HT-29 (cell line): ENCODE data around the gene LKAAEAR1. TPM values are rescaled to one million over a fixed set of nuclear protein-coding genes. Genes with fewer than 3 reads are reported as not detected.

Experiments used
- DNase-seq: peaks from one replicate; pipeline ENCODE4 v3.0.0-alpha.2; 2015; ENCODE audit warnings: low spot score
- small RNA-seq: library from RNA; depleted of rRNA; stranded (forward); fragments of <200 nt; gene quantifications from one replicate; pipeline ENCODE3, GENCODE V24; 2014
- total RNA-seq: library from RNA; depleted of rRNA; stranded (reverse); fragments of >200 nt; shearing (Covaris generic); gene quantifications from 2 replicates; pipeline ENCODE4 v1.2.3, GENCODE V29; 2014; rRNA removed

Gene LKAAEAR1
- total RNA-seq, 1 experiment from 2014 or later: not detected

DNA sequence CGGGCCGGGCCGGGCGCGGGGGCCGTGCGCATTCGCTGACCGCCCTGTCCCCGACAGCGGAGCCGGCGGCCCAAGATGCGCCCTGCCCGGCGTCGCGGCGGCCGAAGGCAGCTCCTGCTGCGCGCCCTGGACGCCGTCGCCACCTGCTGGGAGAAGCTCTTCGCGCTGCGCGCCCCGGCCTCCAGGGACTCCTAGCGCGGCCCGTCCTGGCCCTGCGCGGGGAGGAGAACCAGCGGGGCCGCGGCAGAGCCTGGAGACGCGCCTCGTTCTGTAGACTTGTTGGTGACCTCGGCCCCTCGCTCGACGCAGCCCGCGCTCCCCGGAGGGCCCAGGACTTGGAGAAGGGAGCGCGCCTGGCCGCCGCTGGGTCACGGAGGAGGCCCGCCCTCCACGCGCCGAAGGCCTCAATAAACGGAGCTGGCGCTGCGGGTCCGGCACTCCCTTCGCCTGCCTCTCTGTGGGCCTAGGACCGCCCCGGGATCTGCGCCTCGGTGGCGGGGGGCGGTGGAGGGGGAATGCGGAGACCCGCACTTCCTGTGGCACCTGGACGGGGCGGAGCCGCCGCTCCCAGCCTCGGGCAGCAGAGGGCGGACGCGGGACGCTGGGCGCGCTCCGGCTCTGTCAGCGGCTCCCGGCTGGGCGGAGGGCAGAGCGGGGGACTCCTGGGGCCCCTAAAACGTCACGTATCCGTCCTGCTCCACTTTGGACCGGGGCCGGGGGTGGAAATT is 45.5 kb downstream of the LKAAEAR1 start:
- peak; percentile 90 for DNase-seq

DNA sequence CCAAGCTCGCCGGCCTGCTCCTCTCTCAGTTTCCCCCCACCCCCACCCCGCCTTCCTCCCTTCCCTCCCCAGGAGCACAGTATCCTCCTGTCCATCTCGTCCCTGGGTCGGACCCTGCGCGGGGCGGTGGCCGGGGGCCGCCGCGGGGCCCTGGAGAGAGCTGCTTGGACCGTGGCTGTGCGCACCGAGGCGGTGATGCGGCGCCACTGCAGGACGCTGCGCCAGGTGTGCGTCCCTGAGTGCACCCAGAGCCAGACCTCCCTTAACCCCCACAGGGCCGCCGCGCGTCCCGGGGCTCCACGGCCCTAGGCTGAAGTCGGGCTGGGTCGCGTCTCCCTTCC is 46.0 kb downstream of the LKAAEAR1 start:
- DNase-seq: no peak

DNA sequence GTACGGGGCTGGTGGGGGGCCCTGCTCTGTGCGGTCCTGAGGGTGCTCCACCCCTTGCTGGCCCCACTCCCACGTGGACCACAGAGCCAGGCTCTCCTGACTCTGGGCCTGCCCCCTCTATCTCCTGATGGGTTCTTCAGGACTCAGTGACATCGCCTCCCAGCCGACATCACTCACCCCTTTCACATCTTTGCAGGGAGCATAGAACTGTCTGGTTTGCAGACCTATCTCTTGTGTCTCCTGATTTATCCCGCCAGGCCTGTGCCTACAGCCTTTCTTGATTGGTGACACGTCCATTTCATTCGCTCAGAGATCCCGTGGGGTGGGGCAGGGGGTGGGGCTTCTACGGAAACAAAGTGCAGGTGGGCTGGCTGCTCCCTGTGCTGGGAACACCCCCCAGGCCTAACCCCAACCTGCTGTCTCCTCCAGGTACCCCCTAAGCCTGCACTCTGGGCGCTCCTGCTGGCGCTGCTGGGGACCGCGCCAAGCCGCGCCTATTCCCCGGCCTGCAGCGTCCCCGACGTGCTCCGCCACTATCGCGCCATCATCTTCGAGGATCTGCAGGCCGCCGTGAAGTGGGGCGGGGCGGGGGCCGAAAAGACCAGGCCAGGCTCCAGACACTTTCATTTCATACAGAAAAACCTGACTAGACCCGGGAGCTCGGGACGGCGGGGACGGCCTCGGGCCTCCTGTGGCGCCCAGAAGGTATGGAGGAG is 46.5 kb downstream of the LKAAEAR1 start:
- DNase-seq: peak; percentile 52

DNA sequence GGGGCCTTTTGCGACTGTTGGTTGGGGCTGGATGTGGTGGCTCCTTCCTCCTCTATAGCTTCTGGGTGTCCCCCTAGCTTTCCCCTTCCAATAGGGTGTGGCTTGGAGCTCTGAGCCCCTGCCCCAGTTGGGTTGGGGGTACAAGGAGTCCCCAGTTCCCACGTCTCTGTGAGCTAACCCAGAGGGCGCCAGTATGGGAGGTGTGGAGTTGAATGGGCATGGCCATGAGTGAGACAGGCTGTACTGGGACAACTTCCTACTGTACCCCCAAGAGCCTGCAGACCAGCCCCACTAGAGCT is 47.0 kb downstream of the LKAAEAR1 start:
- DNase-seq: no peak

DNA sequence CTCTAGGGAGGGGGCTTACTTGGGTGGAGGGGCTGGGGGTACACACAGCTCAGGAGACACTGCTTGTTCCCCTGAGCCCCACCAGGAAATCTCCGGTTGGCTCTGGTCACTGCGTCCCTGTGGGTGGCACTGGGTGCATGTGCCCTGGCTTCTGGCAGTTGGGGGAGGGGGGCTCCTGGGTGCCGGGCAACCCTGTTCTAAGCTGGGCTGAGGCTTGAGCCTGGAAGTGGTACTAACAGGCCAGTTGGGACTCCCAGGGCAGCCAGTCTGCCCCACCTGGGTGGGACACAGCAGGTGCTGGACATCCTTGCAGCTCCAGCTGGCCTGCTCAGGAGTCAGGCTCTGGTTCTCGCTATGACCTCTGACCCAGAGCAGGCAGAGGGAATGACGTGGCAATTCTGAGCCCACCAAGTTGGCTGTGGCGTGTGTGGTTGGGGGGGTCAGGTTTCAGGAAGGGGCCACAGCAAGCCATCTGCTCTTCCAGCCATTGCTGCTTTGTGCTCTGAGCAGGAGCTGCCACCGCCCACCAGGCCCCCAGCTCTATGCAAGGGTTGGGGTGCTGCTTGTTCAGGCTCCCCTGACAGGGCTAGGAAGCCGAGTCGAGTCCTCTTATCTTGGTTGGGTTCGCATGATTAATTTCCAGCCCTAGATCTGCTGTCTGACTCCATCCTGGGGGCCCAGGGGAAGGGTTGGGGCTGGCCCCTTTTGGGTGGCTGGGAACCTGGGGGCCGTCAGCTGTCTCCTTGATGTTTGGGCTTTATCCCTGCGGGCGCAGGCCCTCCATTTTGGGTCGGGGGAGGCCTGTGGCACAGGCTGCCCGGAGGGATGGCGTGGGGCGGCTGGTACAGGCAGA is 47.6 kb downstream of the LKAAEAR1 start:
- no peak for DNase-seq

DNA sequence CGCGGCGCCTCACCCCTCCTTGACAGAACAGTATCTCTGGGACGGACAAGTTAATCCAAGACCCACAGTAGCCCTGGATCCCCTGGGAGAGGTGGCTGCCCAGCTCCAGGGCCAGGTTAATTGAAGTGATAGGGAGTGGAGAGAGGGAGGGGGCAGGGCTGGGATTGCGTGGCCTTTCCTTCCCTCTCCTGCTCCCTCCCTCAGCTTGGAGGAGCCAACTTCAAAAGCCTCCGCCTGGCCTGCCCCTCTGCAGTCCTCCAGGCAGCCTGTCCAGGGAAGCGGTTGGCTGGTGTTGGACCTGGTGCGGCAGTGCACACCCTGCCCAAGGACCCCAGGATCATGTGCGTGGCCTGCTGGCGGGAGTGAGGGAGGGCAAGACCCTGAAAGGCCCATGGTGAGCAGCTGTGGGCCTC is 48.3 kb downstream of the LKAAEAR1 start, which contains the start of gene C20orf204:
TSS of gene C20orf204 (plus strand) at position 250 of the 413 bp plus-strand sequence. CDS start at position 392, 142 bp downstream.
- DNase-seq: no peak

DNA sequence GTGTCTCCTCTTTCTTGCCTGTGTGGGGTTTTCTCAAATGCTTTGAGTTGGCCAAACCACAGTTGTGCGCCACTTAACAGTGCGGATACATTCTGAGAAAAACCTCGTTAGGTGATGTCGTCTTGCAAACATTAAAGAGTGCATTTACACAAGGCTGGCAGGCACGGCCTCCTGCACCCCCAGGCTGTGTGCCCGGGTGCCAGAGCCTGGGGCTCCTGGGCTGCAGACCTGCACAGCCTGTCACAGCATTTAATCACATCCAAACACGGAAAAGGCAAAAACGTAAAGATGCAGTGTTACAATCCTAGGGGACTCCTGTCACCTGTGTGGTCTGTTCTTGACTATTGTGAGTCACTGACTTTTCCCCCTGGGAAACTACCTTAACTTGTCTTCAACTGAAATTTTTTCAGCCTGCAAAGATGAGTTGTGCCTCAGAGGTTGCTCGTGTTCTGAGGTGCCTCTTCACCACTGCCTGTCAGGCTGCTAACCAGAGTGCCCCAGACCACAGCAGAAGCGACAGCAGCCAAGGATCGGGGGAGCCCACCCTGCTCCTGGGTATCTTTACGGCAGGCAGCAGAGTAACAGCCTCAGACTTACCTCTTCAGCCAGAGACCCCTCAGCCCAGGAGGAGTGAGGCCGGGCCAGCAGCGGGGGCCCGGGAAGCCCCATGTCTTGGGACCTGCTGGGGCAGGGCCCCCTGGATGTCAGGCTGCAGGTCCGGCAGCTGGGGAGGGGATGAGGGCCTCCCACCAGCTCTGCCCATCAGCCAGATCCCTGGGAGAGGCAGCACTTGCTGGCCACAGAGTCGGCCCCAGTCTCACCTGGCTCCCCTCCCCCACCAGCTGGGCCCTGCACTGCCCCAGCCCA is 48.9 kb downstream of the LKAAEAR1 start:
- DNase-seq: no peak

DNA sequence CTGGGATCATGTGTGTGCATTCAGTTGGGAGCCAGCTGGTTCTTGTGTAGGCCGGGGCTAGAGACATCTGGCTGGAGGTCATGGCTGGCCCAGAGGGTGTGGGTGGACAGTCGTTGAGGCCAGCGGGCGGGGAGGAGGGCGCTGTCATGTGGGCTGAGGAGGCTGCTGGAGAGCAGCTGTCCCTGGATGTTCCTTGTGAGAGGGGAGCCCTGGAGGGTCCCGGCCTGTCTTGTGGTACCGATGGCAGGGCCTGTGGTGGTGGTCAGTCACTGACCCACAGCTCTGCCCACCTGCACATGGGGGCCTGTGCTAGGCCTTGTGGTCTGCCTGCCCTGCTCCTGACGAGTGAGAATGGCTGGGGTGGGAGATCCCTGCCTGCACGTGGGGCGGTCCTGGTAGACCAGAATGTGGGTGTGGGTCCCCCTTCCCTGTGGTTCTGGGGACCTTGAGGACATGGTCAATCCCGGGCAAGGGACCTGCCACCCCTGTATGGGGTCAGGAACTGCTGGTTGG is 50.2 kb downstream of the LKAAEAR1 start:
- no peak for DNase-seq

Small RNA genes lying within 50 kb of the gene (small RNA-seq; reads per million reads assigned to genes)
- gene AL355803.1: not detected
- not detected for gene MIR6813

Other genes starting within 250 kb of the LKAAEAR1 start
- not detected in 2 replicates for gene ABHD16B, start 222.9 kb downstream of the LKAAEAR1 start, total RNA-seq
- gene TPD52L2, start 219.1 kb downstream of the LKAAEAR1 start, total RNA-seq: 151 and 156 TPM in 2 replicates
- 106 and 109 TPM in 2 replicates for gene DNAJC5, start 189.3 kb downstream of the LKAAEAR1 start, total RNA-seq
- gene UCKL1, start 128.0 kb downstream of the LKAAEAR1 start, total RNA-seq: 63.2 and 68.4 TPM in 2 replicates
- gene ZNF512B, start 114.5 kb downstream of the LKAAEAR1 start, total RNA-seq: 0.34 and 0.38 TPM in 2 replicates
- gene SAMD10, start 104.8 kb downstream of the LKAAEAR1 start, total RNA-seq: 47.2 and 51.9 TPM in 2 replicates
- gene PRPF6, start 103.3 kb downstream of the LKAAEAR1 start, total RNA-seq: 102 and 110 TPM in 2 replicates
- gene C20orf204, start 48.2 kb downstream of the LKAAEAR1 start, total RNA-seq: 0.69 and 1.5 TPM in 2 replicates
- not detected in 2 replicates for gene SOX18, start 34.8 kb downstream of the LKAAEAR1 start, total RNA-seq
- 1.2 TPM in 1 of 2 replicates, not detected in the other for gene TCEA2, start 21.2 kb downstream of the LKAAEAR1 start, total RNA-seq
- 89.2 and 99.8 TPM in 2 replicates for gene RGS19, start 4.9 kb downstream of the LKAAEAR1 start, total RNA-seq
- 1.2 and 1.5 TPM in 2 replicates for gene OPRL1, start 4.3 kb downstream of the LKAAEAR1 start, total RNA-seq
- gene NPBWR2, start 23.2 kb upstream of the LKAAEAR1 start, total RNA-seq: not detected in 2 replicates
- gene MYT1, start 80.1 kb upstream of the LKAAEAR1 start, total RNA-seq: 2.8 and 5.8 TPM in 2 replicates
- 41.4 and 52.0 TPM in 2 replicates for gene PCMTD2, start 171.3 kb upstream of the LKAAEAR1 start, total RNA-seq